GM10248 (cell line): ENCODE results near the gene ZNF629.

Experiments used
- CTCF ChIA-PET: fragments of 300-600 bp; sonication (Branson Sonifier 250); formaldehyde crosslinking; extraction: SDS; loops from one replicate; lab custom pipeline; 2021; ENCODE audit warnings: antibody characterized with exemption; lab: Yijun Ruan, JAX
- POLR2A ChIA-PET: fragments of 350-650 bp; sonication (Branson Sonifier 250); formaldehyde crosslinking; extraction: SDS; loops from one replicate; lab custom pipeline; 2020; ENCODE audit warnings: antibody characterized with exemption; lab: Yijun Ruan, JAX
- DNase-seq: peaks from one replicate; pipeline ENCODE4 v3.0.0; 2012; ENCODE audit errors: extremely low spot score
- CTCF ChIP-seq: IDR thresholded peaks from 2 replicates; pipeline ENCODE4 v1.5.1; 2012; ENCODE audit warnings: mild to moderate bottlenecking, low read depth; ENCODE audit errors: extremely low read depth, missing control alignments, control extremely low read depth

The ZNF629 gene

DNA sequence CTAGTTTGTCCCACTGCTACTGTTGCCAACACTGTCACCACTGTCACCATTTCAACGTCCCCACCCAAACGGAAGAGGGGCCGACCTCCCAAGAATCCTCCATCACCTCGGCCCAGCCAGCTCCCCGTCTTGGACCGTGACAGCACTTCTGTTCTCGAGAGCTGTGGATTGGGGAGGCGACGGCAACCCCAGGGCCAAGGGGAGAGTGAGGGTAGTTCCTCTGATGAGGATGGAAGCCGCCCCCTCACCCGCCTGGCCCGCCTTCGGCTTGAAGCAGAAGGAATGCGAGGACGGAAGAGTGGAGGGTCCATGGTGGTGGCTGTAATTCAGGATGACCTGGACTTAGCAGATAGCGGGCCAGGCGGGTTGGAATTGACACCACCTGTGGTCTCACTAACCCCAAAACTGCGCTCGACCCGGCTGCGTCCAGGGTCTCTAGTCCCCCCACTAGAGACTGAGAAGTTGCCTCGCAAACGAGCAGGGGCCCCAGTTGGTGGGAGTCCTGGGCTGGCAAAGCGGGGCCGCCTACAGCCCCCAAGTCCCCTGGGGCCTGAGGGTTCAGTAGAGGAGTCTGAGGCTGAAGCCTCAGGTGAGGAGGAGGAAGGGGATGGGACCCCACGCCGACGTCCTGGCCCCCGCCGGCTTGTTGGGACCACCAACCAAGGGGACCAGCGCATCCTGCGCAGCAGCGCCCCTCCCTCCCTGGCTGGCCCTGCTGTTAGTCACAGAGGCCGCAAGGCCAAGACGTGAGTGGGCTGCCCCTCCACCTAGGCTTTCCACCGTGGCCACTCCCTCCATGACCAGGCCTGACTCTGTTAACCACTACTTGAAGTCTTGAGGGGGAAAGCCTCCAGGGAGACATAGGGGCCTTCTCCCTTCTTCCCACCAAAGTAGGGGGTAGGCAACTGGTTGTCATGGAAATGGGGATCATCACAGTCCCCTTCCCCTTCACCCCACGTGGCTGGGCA, 47.7 kb downstream of the ZNF629 start:
- ChIA-PET CTCF (interaction anchor here (1.0 kb wide), 1 partner anchor 9 kb away, joined by 3 read pairs; no protein-coding TSS in a partner anchor), POLR2A (no interaction called here)
- no peak for TF ChIP-seq CTCF
- DNase-seq, result no peak

DNA sequence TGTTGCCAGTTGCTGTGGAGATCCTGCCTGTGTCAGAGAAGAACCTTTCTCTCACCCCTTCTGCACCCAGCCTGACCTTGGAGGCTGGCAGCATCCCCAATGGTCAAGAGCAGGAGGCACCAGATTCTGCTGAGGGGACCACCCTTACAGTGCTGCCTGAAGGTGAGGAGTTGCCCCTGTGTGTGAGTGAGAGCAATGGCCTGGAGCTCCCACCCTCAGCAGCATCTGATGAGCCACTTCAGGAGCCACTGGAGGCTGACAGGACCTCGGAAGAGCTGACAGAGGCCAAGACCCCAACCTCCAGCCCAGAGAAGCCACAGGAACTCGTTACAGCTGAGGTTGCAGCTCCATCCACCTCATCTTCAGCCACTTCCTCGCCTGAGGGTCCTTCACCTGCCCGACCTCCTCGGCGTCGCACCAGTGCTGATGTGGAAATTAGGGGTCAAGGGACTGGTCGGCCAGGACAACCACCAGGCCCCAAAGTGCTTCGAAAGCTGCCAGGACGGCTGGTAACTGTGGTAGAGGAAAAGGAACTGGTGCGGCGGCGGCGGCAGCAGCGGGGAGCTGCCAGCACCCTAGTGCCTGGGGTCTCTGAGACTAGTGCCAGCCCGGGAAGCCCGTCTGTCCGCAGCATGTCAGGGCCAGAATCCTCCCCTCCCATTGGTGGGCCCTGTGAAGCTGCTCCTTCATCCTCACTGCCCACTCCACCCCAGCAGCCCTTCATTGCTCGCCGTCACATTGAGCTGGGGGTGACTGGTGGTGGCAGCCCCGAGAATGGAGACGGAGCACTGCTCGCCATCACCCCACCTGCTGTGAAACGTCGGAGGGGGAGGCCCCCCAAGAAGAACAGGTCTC, 49.0 kb downstream of the ZNF629 start:
- DNase-seq, result no peak
- ChIA-PET POLR2A (interaction anchor here (2.1 kb wide), 1 partner anchor 10 kb away, joined by 7 read pairs; the partner anchor contains the start of gene PHKG2), CTCF (interaction anchor here (1.0 kb wide), 1 partner anchor 20 kb away, joined by 3 read pairs; no protein-coding TSS in a partner anchor)
- no peak for TF ChIP-seq CTCF

- no peak for DNase-seq
- POLR2A ChIA-PET, result interaction anchor here (2.1 kb wide), 1 partner anchor 11 kb away, joined by 7 read pairs; the partner anchor contains the start of gene PHKG2
- CTCF ChIA-PET, result interaction anchor here (1.0 to 1.3 kb wide), 2 partner anchors 19 to 20 kb away, joined by 3 to 4 read pairs; no protein-coding TSS in a partner anchor
- TF ChIP-seq CTCF, result no peak
These were observed 49.8 kb downstream of the ZNF629 start for GRCh38 chr16:30736995-30737793.

- POLR2A ChIA-PET, result no interaction called here
- CTCF ChIA-PET, result no interaction called here
- no peak for TF ChIP-seq CTCF
- no peak for DNase-seq
These were observed 55.6 kb downstream of the ZNF629 start for GRCh38 chr16:30731411-30731810.

- no peak for TF ChIP-seq CTCF
- ChIA-PET POLR2A (no interaction called here), CTCF (interaction anchor here (1.1 kb wide), 1 partner anchor 11 kb away, joined by 3 read pairs; a partner anchor contains a TSS)
These were observed 57.9 kb downstream of the ZNF629 start for GRCh38 chr16:30728899-30729672.

More at GRCh38 chr16:30728899-30729672, 57.9 kb downstream of the ZNF629 start:
- no peak for DNase-seq
